SU-DHL-6 (cell line): ENCODE data around the gene JOSD1.

ENCODE experiments used
- H2AFZ ChIP-seq: fragments of 200-600 bp; sonication (generic); 2 replicates; pipeline ENCODE4 v1.6.1; 2014; ENCODE audit warnings: low read depth, mild to moderate bottlenecking, moderate library complexity, mixed read lengths, antibody characterized with exemption, low read length; ENCODE audit not compliant: severe bottlenecking
- H3F3A ChIP-seq: fragments of 200-600 bp; shearing (Covaris generic); 2 replicates; pipeline ENCODE4 v1.6.0; 2016; ENCODE audit warnings: antibody characterized with exemption, mild to moderate bottlenecking; ENCODE audit not compliant: insufficient read depth
- H3K27ac ChIP-seq: fragments of 200-600 bp; sonication (generic); 2 replicates; pipeline ENCODE4 v1.5.1; 2016; ENCODE audit warnings: low read depth, mild to moderate bottlenecking, low read length, moderate library complexity, mixed read lengths
- H3K27me3 ChIP-seq: fragments of 200-600 bp; sonication (generic), shearing (Covaris generic); 2 replicates; pipeline ENCODE4 v1.6.0; 2014; ENCODE audit warnings: mild to moderate bottlenecking, low read length
- H3K36me3 ChIP-seq: fragments of 200-600 bp; sonication (generic); 2 replicates; pipeline ENCODE4 v1.6.1; 2014; ENCODE audit warnings: mild to moderate bottlenecking, low read length, mixed read lengths
- H3K4me2 ChIP-seq: fragments of 300-600, 200-600 bp; shearing (Covaris generic), sonication (generic); 2 replicates; pipeline ENCODE4 v1.6.0; 2014; ENCODE audit warnings: low read length, low read depth, mild to moderate bottlenecking; ENCODE audit not compliant: poor library complexity, severe bottlenecking
- H3K4me3 ChIP-seq: fragments of 200-600 bp; sonication (generic); 2 replicates; pipeline ENCODE4 v1.5.1; 2014; ENCODE audit warnings: antibody characterized with exemption, low read length, mild to moderate bottlenecking, mixed read lengths; ENCODE audit not compliant: insufficient read depth, poor library complexity, severe bottlenecking
- H3K79me2 ChIP-seq: fragments of 200-600 bp; sonication (generic); 2 replicates; pipeline ENCODE4 v1.6.1; 2014; ENCODE audit warnings: mild to moderate bottlenecking, low read length, moderate library complexity; ENCODE audit not compliant: insufficient read depth
- H3K9ac ChIP-seq: fragments of 200-600 bp; sonication (generic); 2 replicates; pipeline ENCODE4 v1.7.0; 2014; ENCODE audit warnings: mild to moderate bottlenecking, low read length
- H3K9me2 ChIP-seq: fragments of 200-600 bp; sonication (generic); replicated peaks from 2 replicates; pipeline ENCODE4 v1.6.1; 2014; ENCODE audit warnings: low read length; ENCODE audit not compliant: insufficient read depth
- H3K9me3 ChIP-seq: fragments of 200-600 bp; sonication (generic); 2 replicates; pipeline ENCODE4 v1.6.1; 2014; ENCODE audit warnings: low read length, mixed read lengths; ENCODE audit not compliant: insufficient read depth
- H4K20me1 ChIP-seq: fragments of 200-600 bp; sonication (generic); 2 replicates; pipeline ENCODE4 v1.6.1; 2014; ENCODE audit warnings: low read depth, mild to moderate bottlenecking, antibody characterized with exemption, low read length, moderate library complexity, mixed read lengths
- CTCF ChIP-seq: fragments of 200-600 bp; sonication (generic); IDR thresholded peaks from one replicate; pipeline ENCODE4 v1.5.1; 2017; ENCODE audit warnings: antibody characterized with exemption, mild to moderate bottlenecking, low read length, moderate library complexity; ENCODE audit not compliant: insufficient read depth, poor library complexity, severe bottlenecking
- EZH2phosphoT487 ChIP-seq: fragments of 200-600 bp; sonication (generic), shearing (Covaris generic); conservative IDR thresholded peaks from 2 replicates; pipeline ENCODE4 v1.6.1; 2018; ENCODE audit warnings: mild to moderate bottlenecking, antibody characterized with exemption, low read length, moderate library complexity, mixed read lengths

JOSD1 gene

GRCh38 chr22:38653741-38654140 is 47.0 kb downstream of the JOSD1 start:
- H3K27me3 ChIP-seq: no peaks in the 10 kb centered on the region
- H3K9me3 ChIP-seq: no peaks in the 10 kb centered on the region
- no peak overlapping the region for H3K4me3 ChIP-seq
- peaks cover 4% of the 10 kb centered on the region; the same call in 1 of the 2 replicates for H3F3A ChIP-seq
- no peak overlapping the region for H2AFZ ChIP-seq
- H3K79me2 ChIP-seq: no peaks in the 10 kb centered on the region
- H3K4me2 ChIP-seq: no peak overlapping the region
- H4K20me1 ChIP-seq: no peaks in the 10 kb centered on the region
- H3K27ac ChIP-seq: no peak overlapping the region
- H3K9me2 ChIP-seq: no peaks in the 10 kb centered on the region
- no peak for TF ChIP-seq CTCF
- TF ChIP-seq EZH2phosphoT487: no peak
- H3K9ac ChIP-seq: no peak overlapping the region
- no peaks in the 10 kb centered on the region for H3K36me3 ChIP-seq

- Histone ChIP-seq H3K27me3 (no peaks in the 10 kb centered on the region), H3F3A (peaks cover 4% of the 10 kb centered on the region; the same call in 1 of the 2 replicates), H3K79me2 (no peaks in the 10 kb centered on the region), H4K20me1 (no peaks in the 10 kb centered on the region), H3K36me3 (no peaks in the 10 kb centered on the region), H3K9me3 (no peaks in the 10 kb centered on the region), H3K4me2 (no peak overlapping the region), H2AFZ (no peak overlapping the region), H3K9ac (no peak overlapping the region), H3K4me3 (no peak overlapping the region), H3K9me2 (no peaks in the 10 kb centered on the region), H3K27ac (no peak overlapping the region)
- TF ChIP-seq EZH2phosphoT487 (no peak), CTCF (no peak)
These were observed 47.9 kb downstream of the JOSD1 start for GRCh38 chr22:38652859-38653258.

- Histone ChIP-seq H3K4me2 (no peak overlapping the region), H3K9ac (no peak overlapping the region), H2AFZ (no peak overlapping the region), H3K9me3 (no peaks in the 10 kb centered on the region), H3K27ac (no peak overlapping the region), H4K20me1 (no peaks in the 10 kb centered on the region), H3F3A (no peaks in the 10 kb centered on the region), H3K36me3 (no peaks in the 10 kb centered on the region), H3K79me2 (no peaks in the 10 kb centered on the region), H3K4me3 (no peak overlapping the region), H3K27me3 (no peaks in the 10 kb centered on the region), H3K9me2 (no peaks in the 10 kb centered on the region)
- TF ChIP-seq CTCF (no peak), EZH2phosphoT487 (no peak)
These were observed 50.8 kb downstream of the JOSD1 start for GRCh38 chr22:38649841-38650522.
